NCI-H2196 treated with DMSO at 0.1 percent for 48 hours (cell line): ENCODE measurements around the gene ATAD3B.
"Not testable (repeated sequence)": the region's sequence is repeated elsewhere in the genome, so short reads cannot be mapped to it uniquely, and the experiment has no call there.

Experiments used
- DNase-seq: peaks from one replicate; lab custom pipeline; 2025; ENCODE audit not compliant: unreplicated experiment; lab: John Stamatoyannopoulos, UW

ATAD3B gene

GRCh38 chr1:1529936-1530335 is 58.4 kb downstream of the ATAD3B start:
- no peak for DNase-seq

DNA sequence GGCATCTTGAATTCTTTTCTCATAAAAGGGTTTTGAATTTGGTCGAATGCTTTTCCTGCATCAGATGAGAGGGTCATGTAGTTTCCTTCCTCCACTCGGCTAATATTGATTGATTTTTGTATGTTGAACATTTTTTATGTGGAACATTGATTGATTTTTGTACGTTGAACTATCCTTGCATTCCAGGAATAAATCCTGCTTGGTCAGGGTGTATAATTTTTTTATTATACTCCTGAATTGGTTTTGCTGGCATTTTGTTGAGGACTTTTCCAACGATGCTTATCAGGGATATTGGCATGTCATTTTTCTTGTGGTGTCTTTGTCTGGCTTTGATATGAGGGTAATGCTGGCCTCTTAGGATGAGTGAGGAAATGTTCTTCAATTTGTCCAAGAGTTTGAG is 60.4 kb downstream of the ATAD3B start:
- no peak for DNase-seq

DNA sequence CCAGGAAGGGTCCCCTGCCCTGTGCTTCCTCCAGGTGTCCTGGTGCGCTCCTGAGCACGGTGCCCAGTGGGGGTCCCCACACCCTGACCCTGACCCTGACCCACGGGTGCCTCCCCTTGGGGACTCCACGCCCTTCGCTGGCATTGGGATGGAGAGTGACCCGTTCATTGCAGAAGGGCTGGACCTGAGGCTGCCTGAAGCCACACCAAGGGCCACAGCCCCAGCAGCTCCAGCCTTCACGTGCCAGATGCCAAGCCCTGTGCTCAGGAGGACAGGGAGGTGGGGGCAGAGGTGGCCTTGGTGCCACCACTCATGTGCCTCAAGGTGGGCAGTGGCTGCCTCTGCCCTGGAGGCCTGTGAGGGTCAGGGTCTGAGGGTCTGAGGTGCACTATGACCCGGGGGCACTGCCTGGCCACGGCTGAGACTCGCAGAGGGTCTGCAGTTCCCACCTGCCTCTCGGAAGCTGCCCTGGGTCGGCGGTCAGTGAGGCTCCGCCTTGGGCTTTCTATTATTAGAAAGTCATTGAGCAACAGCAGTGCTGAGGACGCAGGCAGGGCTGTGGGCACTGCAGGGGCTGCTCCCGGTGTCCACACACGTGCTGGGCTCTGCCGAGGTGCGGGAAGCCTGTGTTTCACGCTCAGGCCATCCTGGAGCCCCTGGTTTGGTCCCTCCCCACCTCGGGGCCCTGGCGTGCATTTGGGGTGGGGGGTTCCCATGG is 61.8 kb downstream of the ATAD3B start:
- DNase-seq, result not testable (repeated sequence)

- DNase-seq, result not testable (repeated sequence)
These were observed 62.3 kb downstream of the ATAD3B start for GRCh38 chr1:1533894-1534291.

GRCh38 chr1:1534401-1535154 is 63.0 kb downstream of the ATAD3B start:
- no peak for DNase-seq

GRCh38 chr1:1535201-1536018 is 63.8 kb downstream of the ATAD3B start:
- no peak for DNase-seq

GRCh38 chr1:1536019-1536937 is 64.7 kb downstream of the ATAD3B start:
- DNase-seq, result no peak

- no peak for DNase-seq
These were observed 65.5 kb downstream of the ATAD3B start for GRCh38 chr1:1536938-1537546.

- DNase-seq, result no peak
These were observed 66.2 kb downstream of the ATAD3B start for GRCh38 chr1:1537626-1538250.

GRCh38 chr1:1538334-1538733 is 66.8 kb downstream of the ATAD3B start:
- no peak for DNase-seq

DNA sequence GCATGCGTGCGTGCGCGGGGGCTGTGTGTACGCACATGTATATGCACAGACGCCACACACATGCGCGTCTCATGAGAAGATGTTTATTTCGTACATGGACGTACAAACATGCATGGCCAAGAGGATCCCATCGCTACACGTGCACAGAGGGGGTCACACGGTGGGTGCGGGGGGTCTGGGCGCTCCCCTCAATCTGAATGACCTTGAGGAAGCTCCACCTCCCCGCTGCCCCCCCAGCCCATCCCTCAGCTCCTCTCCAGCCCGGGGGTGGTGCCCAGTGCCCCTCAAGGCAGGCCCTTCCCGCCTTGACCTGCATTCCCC is 67.4 kb downstream of the ATAD3B start:
- no peak for DNase-seq

DNA sequence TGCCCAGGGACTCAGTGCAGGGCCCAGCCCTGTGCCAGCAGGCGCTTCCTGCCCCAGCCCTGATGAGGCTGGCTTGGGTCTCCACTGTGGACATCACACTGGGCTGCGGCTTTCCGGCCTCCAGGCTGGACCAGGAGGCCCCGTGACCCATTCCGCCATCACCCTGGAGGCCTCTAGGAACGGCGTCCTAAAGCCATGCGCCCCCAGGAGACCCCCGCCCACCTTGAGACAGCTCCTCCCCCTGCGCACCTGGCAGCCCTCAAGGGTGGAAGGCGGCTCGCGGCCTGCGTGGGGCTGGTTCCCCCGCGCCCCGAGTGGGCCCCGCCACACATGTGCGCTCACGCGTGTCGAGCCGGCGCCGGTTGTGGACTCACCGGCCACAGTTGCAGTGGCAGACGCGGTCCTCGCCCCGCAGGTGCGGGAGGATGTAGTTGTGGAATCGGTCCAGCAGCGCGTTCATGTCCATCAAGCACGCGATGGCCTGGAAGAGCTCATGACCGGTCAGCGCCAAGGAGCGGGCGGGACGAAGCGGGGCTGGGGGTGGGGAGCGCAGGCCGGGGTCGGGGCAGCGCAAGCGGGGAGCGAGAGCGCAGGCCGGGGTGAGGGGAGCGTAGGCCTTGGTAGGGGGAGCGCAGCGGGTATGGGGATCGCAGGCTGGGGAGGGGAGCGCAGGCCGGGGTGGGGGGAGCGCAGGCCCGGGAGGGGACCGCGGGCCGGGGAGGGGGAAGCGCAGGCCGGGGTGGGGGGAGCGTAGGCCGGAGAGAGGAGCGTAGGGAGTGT is 67.9 kb downstream of the ATAD3B start:
- no peak for DNase-seq

DNA sequence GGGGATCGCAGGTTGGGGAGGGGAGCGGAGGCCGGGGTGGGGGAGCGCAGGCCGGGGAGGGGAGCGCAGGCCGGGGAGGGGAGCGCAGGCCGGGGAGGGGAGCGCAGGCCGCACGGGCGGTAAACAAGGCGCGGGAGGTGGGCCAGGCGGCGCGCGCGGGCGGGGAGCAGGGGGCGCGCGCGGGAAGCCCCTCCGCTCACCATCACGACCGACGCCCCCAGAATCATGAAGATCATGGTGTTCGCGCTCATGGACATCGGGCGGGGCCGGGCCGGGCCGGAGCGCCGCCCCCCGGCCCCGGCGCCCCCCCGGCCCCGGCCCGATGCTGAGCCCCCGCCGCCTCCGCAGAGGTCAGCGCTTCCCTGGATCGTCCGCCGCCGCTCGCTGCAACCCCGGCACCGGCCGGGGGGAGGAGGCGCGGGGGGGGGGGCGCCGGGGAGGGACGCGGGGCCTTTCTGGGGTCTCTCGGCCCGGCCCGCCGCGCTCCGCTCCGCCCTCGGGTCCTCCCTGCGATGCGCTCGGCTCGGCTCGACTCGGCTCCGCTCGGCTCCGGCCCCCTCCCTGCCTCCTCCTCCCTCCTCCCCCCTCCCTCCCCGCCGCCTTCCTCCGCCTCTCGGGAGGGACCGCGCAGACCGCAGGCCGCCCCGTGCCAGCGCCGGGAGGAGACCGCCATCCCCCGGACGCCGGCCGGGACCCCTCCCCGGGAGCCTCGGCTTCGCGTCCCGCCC is 68.7 kb downstream of the ATAD3B start, which contains the start of gene TMEM240:
Gene TMEM240 (minus strand): TSS at position 535 of the 728 bp plus-strand sequence. CDS start 278 bp downstream, at position 257.
- peak; percentile 17 for DNase-seq

- DNase-seq, result no peak
These were observed 69.5 kb downstream of the ATAD3B start for GRCh38 chr1:1540818-1541628.

- no peak for DNase-seq
These were observed 70.6 kb downstream of the ATAD3B start for GRCh38 chr1:1541956-1542765.
